ENCODE measurements around the gene ATP2B2.

Gene ATP2B2

GRCh38 chr3:10496121-10496863, 9.1 kb downstream of the ATP2B2 start:
- Histone ChIP-seq H3K27me3 (ENCODE audit: insufficient read depth, low read length, poor library complexity) (peaks cover 3% of the 10 kb centered on the region), H3K9ac (ENCODE audit: low read depth, low read length) (no peak overlapping the region), H2AFZ (ENCODE audit: low read depth, low read length) (no peak overlapping the region), H3K36me3 (ENCODE audit: insufficient read depth, low read length) (no peaks in the 10 kb centered on the region), H3K27ac (ENCODE audit: low read length) (no peak overlapping the region), H3K79me2 (ENCODE audit: insufficient read depth, low read length) (no peaks in the 10 kb centered on the region), H3K4me3 (ENCODE audit: low read depth in 1 of 2, low read length in 2 of 2) (no peak overlapping the region), H3K4me1 (ENCODE audit: insufficient read depth, low read length) (no peaks in the 10 kb centered on the region), H3K4me2 (ENCODE audit: insufficient read depth, low read length) (no peak overlapping the region), H4K20me1 (ENCODE audit: insufficient read depth, low read length) (no peaks in the 10 kb centered on the region), H3K9me3 (ENCODE audit: insufficient read depth, low read length, severe bottlenecking) (no peaks in the 10 kb centered on the region)
- DNase-seq = no peak
- TF ChIP-seq CTCF (IDR thresholded peaks at IDR 0.05; ENCODE audit: borderline replicate concordance, extremely low read depth, low read length, poor library complexity, severe bottlenecking) = no peak
- no peak for TF ChIP-seq EZH2 (IDR thresholded peaks at IDR 0.05; ENCODE audit: borderline replicate concordance, low read depth, low read length, severe bottlenecking)
- ATAC-seq (ENCODE audit: insufficient read depth, low read depth) = no peak

GRCh38 chr3:10495614-10496013, 9.8 kb downstream of the ATP2B2 start:
- Histone ChIP-seq H3K4me3 (ENCODE audit: low read depth in 1 of 2, low read length in 2 of 2) (no peak overlapping the region), H3K27ac (ENCODE audit: low read length) (no peak overlapping the region), H3K9me3 (ENCODE audit: insufficient read depth, low read length, severe bottlenecking) (no peaks in the 10 kb centered on the region), H2AFZ (ENCODE audit: low read depth, low read length) (no peak overlapping the region), H3K4me2 (ENCODE audit: insufficient read depth, low read length) (no peak overlapping the region), H3K79me2 (ENCODE audit: insufficient read depth, low read length) (no peaks in the 10 kb centered on the region), H3K27me3 (ENCODE audit: insufficient read depth, low read length, poor library complexity) (peaks cover 3% of the 10 kb centered on the region), H4K20me1 (ENCODE audit: insufficient read depth, low read length) (no peaks in the 10 kb centered on the region), H3K4me1 (ENCODE audit: insufficient read depth, low read length) (no peaks in the 10 kb centered on the region), H3K36me3 (ENCODE audit: insufficient read depth, low read length) (no peaks in the 10 kb centered on the region), H3K9ac (ENCODE audit: low read depth, low read length) (no peak overlapping the region)
- DNase-seq (no peak), ATAC-seq (ENCODE audit: insufficient read depth, low read depth) (no peak)
- TF ChIP-seq EZH2 (IDR thresholded peaks at IDR 0.05; ENCODE audit: borderline replicate concordance, low read depth, low read length, severe bottlenecking) (no peak), CTCF (IDR thresholded peaks at IDR 0.05; ENCODE audit: borderline replicate concordance, extremely low read depth, low read length, poor library complexity, severe bottlenecking) (no peak)

GRCh38 chr3:10495003-10495402, 10.4 kb downstream of the ATP2B2 start:
- Histone ChIP-seq H3K27ac (ENCODE audit: low read length) (no peak overlapping the region), H3K4me2 (ENCODE audit: insufficient read depth, low read length) (no peak overlapping the region), H3K9me3 (ENCODE audit: insufficient read depth, low read length, severe bottlenecking) (no peaks in the 10 kb centered on the region), H3K4me3 (ENCODE audit: low read depth in 1 of 2, low read length in 2 of 2) (no peak overlapping the region), H3K27me3 (ENCODE audit: insufficient read depth, low read length, poor library complexity) (peaks cover 3% of the 10 kb centered on the region), H3K79me2 (ENCODE audit: insufficient read depth, low read length) (no peaks in the 10 kb centered on the region), H3K4me1 (ENCODE audit: insufficient read depth, low read length) (no peaks in the 10 kb centered on the region), H3K36me3 (ENCODE audit: insufficient read depth, low read length) (no peaks in the 10 kb centered on the region), H3K9ac (ENCODE audit: low read depth, low read length) (no peak overlapping the region), H4K20me1 (ENCODE audit: insufficient read depth, low read length) (no peaks in the 10 kb centered on the region), H2AFZ (ENCODE audit: low read depth, low read length) (no peak overlapping the region)
- TF ChIP-seq EZH2 (IDR thresholded peaks at IDR 0.05; ENCODE audit: borderline replicate concordance, low read depth, low read length, severe bottlenecking) (no peak), CTCF (IDR thresholded peaks at IDR 0.05; ENCODE audit: borderline replicate concordance, extremely low read depth, low read length, poor library complexity, severe bottlenecking) (no peak)
- no peak for ATAC-seq (ENCODE audit: insufficient read depth, low read depth)
- DNase-seq = no peak
